Heart left ventricle (tissue), 13 donors: ENCODE results near the gene CCDC27.

Experiments
- POLR2A ChIP-seq, 2 donors: fragments of 450-650 bp; IDR thresholded peaks; one replicate each; pipeline ENCODE4 v1.6.1; 2017; ENCODE audit warnings: antibody characterized with exemption in 2 of 2, mild to moderate bottlenecking in 2 of 2, moderate library complexity in 2 of 2
- TF ChIP-seq, protein P1 (sequence below), 12 donors: fragments of 200-600 bp; sonication (generic) in 4 of 12; IDR thresholded peaks; one replicate each; pipeline versions ENCODE4 v1.5.0 to v1.8.0; 2018 to 2022; ENCODE audit warnings: antibody characterized with exemption in 12 of 12, mild to moderate bottlenecking in 5 of 12
- donor health status: ischemic (EF 13 %, LVEDD 7.1; RV severe dilation, severe dysfunction).
- donor health status: DM: no; HTN: yes; CAD: no.
- donor health status: DM: no; HTN: no; CAD: no.
- donor health status: ischemic (EF 25% LVEDD 6.9; RV normal size, moderate dysfunction).
- donor health status: ischemic (EF 25% LVEDD 5.7; RV mildly dilated, moderate dysfunction).
- donor health status: ischemic (EF 35%, LVEDD 5.7; RV mildly dilated, moderate dysfunction).
- donor health status: nonischemic (EF 11% LVEDD 7.7; RV severe dilation, severe dysfunction).
- donor health status: DM: yes; HTN: yes; CAD: no.
- donor health status: PGD.
- donor health status: ischemic (EF 29% LVEDD 5.4; RV normal size, mild dysfunction).
- donor health status: nonischemic (EF 23%, LVEDD 6.1; RV moderate dilation, normal function).

GRCh38 chr1:3742439-3743298, 9.6 kb upstream of the CCDC27 start:
- TF ChIP-seq, protein P1, sequence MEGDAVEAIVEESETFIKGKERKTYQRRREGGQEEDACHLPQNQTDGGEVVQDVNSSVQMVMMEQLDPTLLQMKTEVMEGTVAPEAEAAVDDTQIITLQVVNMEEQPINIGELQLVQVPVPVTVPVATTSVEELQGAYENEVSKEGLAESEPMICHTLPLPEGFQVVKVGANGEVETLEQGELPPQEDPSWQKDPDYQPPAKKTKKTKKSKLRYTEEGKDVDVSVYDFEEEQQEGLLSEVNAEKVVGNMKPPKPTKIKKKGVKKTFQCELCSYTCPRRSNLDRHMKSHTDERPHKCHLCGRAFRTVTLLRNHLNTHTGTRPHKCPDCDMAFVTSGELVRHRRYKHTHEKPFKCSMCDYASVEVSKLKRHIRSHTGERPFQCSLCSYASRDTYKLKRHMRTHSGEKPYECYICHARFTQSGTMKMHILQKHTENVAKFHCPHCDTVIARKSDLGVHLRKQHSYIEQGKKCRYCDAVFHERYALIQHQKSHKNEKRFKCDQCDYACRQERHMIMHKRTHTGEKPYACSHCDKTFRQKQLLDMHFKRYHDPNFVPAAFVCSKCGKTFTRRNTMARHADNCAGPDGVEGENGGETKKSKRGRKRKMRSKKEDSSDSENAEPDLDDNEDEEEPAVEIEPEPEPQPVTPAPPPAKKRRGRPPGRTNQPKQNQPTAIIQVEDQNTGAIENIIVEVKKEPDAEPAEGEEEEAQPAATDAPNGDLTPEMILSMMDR (IDR thresholded peaks at IDR 0.05), result no peak
- no peak for TF ChIP-seq POLR2A (IDR thresholded peaks at IDR 0.05)
